GM18858 (cell line): ENCODE results near the gene EHBP1L1.
A peak's percentile ranks its signal among the peaks of the same experiment; 100 is the strongest.

Experiments
- ATAC-seq: cut with Tn5 transposase; IDR thresholded peaks from one replicate; pipeline ENCODE4 v1.9.1; 2021; ENCODE audit not compliant: unreplicated experiment

Gene EHBP1L1

DNA sequence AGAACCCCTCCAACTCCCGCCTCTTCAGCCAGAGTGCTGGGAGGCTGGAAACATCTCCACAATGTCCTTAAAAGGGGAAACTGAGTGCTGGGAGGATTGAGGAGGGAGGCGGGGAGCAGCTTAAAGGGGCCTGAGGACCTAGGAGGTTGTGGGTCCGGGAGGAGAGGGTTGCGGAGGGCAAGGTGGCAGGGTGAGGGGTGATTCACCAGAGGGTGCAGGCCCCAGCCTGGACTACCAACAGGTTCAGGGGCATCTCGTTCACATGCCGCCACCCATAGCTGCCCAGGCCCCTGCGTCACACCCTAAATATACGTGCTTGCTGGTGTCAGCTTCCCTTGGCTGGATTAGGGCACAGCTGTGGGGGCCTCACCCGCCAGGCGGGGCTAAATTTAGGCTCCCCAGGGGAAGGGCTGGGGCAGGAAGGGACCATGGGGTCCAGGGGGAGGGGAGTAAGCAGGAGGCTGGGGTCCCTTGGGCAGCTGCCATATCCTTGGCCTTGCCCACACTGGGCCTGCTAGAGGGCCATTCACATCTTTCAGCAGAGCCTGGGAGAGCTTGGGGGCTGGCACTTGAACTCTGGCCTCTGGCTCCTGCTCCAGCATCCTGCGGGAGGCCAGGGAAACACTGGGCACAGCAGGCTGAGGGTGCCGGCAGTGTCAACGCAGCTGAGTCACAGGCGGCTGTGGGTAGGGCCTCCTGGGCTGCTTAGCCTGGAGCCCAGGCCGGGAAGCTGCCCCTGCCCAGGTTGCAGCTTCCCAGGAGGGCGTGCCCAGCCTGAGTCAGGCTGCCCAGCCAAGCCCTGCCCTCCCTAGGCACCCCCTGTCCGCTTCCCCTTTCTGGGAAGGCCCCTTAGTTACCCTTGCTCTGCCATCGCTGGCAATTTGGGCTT lies 1.3 kb downstream of the EHBP1L1 start:
- no peak for ATAC-seq

DNA sequence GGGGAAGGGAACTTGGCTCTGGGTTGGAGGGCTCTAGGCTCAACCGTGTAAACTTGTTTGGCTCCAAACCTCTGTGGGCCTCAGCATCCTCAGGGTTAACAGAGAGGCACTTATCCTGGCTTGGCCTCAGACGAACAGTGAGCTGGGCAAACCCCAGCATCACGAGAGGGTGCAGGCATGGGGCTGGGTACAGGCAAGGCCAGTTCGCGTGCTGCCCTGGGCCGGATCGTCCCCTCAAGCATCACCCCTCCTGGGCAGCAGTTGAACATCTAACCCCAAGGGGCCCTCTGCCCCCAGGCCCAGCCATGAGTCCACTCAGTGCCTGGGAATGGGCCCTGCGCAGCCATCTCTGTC lies 1.9 kb downstream of the EHBP1L1 start:
- ATAC-seq = no peak

DNA sequence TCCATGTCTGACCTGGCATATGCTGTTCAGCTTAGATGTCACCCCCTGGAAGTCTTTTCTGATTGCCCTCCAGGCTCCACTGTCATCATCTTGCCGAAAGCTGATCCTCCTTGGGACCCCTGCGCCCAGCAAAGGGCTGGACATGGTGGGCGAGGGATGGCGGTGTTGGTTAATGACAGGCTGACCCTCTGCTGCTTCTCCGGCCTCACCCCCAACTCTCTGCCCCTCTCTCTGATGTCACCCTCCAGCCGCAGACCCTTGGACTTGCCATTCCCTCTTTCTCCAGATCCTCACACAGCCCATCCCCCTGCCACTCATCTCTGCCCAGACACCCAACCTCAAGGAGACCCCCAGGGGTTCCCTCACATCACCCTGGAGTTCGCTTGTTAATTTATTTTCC lies 2.3 kb downstream of the EHBP1L1 start:
- ATAC-seq = no peak

DNA sequence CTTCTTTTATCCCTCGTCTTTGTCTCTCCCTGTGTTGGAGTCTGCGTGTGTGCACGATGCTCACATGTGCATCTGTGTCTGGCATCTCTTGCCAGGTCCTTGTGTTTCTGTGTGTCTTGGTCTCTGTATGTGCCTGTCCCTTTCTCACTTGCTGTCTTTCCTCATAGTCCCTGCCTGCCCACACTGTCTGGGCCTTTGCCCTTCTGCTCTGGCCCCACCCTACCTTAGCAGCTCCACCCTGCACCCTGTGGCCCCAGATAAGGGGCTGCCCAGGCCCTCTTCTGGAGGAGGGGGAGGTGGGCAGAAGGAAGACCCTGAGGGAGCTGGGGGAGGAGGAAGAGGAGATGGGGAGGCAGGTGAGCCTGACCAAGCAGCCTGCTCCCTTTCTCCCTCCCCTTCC lies 2.8 kb downstream of the EHBP1L1 start:
- no peak for ATAC-seq

DNA sequence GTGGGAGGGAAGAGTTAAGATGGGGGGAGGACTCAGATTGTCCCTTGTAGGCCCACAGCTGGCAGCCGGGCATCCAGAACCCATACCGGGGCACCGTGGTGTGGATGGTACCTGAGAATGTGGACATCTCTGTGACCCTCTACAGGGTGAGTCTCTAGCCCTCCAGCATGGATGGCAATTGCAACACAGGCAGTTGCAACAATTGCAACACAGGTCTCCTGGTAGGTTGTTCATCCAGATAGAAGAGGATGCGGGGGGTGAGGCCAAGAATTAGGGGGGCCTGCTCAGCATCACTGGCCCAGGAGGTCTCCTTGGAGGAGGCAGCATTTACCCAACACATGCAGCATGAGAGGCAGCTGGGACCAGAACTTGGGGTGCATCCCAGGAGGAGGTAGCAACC lies 3.4 kb downstream of the EHBP1L1 start:
- ATAC-seq = no peak

DNA sequence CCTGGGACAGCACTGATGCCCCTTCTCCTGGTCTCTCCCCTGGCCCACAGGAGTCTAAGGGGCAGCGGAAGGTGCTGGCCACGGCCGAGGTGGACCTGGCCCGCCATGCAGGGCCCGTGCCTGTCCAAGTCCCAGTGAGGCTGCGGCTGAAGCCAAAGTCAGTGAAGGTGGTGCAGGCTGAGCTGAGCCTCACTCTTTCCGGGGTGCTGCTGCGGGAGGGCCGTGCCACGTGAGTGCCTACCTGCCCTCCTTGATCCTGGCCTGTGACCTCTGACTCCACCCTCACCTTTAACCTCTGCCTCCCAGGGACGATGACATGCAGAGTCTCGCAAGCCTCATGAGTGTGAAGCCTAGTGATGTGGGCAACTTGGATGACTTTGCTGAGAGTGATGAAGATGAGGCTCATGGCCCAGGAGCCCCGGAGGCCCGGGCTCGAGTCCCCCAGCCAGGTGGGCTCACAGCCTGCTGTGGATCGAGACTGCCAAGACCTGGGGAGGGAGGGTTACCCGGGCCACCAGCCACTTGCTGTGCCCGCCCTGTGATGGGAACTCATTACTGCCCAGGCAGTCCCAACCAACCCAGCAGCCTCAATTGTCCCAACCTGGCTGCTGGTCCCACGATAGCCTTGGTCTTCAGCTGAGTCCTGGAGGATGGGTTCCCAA lies 4.3 kb downstream of the EHBP1L1 start:
- no peak for ATAC-seq

DNA sequence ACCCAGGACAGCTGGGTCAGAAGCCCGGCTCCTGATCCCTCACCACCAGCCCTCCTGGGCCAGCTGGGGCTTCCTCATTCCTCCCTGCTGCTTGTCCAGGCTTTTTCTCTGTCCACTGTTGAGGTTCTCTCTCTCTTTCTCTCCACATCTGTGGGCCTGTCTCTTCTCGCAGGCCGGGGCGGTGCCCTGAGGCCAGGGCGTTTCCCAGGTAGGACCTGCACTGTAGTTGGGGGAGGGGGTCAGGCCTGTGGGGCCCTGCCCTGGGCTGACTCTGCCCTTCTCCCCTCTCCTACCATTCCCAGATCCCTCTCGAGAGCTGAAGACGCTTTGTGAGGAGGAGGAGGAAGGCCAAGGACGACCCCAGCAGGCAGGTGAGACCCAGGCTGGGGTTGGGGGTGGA lies 4.9 kb downstream of the EHBP1L1 start:
- ATAC-seq = no peak

DNA sequence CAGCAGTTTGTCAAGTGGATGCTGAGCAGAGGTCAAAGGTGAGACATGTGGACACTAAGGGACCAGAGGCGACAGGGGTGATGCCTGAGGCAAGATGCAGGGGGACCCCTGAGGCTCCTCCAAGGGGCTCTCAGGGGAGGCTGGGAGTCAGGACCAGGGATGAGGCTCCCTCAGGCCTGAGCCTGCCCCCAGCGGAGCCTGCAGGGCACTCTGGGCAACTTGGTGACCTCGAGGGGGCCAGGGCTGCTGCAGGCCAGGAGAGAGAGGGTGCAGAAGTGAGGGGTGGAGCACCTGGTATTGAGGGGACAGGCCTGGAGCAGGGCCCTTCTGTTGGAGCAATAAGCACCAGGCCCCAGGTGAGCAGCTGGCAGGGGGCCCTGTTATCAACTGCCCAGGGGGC lies 6.1 kb downstream of the EHBP1L1 start:
- ATAC-seq = no peak

DNA sequence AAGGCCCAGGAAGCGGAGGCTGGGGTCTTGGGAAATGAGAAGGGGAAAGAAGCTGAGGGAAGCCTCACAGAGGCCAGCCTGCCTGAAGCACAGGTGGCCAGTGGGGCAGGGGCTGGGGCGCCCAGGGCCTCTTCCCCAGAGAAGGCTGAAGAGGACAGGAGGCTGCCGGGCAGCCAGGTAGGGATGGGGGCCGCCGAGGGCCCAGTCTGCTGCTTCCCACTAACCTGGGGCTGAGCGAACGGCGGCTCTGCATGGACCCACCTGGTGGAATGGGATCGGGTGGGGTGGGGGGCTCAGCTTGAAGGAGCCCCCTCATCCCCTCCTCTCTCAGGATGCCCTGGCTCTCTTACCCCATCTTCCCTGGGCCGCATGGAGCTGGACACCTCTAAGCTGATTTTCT lies 7.7 kb downstream of the EHBP1L1 start:
- no peak for ATAC-seq

DNA sequence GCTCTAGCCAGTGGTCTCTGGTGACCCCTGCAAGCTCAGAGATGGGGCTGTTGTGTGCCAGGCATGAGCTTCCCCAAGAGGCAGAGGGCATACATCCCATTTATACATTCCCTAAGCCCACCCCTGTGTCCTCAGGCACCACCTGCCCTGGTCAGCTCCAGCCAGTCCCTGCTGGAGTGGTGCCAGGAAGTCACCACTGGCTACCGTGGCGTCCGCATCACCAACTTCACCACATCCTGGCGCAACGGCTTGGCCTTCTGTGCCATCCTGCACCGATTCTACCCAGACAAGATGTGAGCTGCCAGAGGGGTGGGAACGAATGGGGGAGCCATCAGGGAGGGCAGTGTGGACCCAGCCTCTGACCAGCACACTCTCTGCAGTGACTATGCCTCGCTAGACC lies 8.3 kb downstream of the EHBP1L1 start:
- ATAC-seq = no peak

DNA sequence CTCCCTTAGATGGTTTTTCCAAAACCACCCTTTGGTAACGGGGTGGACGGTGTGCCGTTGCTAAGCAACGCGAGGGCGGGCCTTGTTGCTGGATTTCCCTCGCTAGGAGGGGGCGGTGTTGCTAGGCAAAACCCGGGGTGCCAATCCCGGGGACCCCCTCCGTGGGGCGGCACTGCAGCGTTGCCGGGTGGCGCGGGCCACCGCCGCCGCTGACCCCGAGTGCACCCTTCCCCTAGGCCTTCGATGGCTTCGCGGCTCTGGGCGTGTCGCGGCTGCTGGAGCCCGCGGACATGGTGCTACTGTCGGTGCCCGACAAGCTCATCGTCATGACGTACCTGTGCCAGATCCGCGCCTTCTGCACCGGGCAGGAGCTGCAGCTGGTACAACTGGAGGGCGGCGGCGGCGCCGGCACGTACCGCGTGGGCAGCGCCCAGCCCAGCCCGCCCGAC lies 8.9 kb downstream of the EHBP1L1 start:
- ATAC-seq = no peak

DNA sequence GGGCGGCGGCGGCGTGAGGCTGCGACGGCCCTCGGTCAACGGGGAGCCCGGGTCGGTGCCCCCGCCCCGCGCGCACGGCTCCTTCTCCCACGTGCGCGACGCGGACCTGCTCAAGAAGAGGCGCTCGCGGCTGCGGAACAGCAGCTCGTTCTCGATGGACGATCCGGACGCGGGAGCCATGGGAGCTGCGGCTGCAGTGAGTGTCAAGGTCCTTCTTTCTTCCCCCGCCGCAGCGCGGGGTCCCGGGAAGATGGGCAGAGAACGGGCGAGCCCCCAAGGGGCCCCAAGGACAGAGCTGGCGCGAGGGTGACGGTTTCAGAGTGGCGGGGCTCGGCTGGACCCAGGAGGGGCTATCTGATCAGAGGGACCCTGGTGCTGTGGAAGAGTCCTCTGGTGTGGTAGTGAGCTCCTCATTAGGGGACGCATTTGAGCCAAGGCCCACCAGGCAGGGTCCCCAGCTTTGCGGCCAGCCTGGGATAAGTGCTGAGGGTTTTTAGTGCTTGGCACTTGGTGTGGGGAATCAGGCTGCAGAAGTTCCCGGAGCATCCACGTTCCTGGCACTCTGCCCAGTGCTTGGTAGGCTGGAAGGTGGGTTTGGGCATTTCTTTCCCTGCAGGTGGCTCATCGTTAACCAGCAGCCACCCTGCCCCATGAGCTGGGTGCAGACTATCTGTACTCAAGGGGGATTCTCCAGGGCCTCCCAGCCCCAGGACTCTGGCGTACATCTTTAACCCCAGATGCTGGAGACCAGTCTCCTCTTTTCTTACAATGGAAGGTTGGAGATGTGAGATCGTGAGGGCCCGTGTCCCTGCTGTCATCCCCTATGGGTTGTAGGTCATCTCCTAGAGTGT lies 9.8 kb downstream of the EHBP1L1 start:
- ATAC-seq = no peak

DNA sequence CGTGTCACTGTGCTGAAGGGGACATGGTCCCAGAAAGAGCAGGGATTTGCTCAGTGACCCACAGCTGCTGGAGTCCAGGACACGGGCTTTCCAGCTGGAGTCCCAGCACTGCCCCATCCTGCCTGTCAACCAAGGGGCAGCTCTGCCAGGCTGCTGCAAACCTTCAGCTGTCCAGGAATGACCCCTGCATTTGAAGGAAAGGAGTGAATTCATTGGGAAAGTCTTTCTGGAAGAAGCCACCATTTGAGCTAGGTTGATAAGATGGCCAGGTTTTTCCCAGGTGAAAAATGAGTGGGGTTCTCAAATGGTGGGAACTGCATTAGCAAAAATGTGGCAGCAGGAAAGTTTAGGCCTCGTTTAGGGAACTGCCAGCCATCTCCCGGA lies 10.4 kb downstream of the EHBP1L1 start:
- ATAC-seq = no peak

DNA sequence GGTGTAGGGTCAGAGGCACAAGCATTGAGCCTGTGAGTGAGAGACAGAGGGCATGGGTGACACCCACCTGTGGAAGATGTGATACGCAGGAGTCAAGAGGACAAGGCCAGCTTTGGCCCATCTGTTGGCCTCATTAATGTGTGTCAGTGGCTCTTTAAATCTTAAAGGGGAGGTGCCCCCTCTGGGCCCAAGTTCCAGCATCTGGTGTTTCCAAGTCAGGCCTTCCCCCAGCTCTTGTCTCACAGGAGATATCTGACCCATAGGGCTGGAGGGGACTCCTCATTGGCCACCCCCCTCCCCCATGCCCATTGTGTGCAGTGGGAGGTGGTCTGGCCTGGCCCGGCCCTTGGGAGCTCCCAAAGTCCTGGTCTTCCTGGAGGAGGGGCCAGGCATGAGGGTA lies 10.8 kb downstream of the EHBP1L1 start:
- ATAC-seq = no peak

DNA sequence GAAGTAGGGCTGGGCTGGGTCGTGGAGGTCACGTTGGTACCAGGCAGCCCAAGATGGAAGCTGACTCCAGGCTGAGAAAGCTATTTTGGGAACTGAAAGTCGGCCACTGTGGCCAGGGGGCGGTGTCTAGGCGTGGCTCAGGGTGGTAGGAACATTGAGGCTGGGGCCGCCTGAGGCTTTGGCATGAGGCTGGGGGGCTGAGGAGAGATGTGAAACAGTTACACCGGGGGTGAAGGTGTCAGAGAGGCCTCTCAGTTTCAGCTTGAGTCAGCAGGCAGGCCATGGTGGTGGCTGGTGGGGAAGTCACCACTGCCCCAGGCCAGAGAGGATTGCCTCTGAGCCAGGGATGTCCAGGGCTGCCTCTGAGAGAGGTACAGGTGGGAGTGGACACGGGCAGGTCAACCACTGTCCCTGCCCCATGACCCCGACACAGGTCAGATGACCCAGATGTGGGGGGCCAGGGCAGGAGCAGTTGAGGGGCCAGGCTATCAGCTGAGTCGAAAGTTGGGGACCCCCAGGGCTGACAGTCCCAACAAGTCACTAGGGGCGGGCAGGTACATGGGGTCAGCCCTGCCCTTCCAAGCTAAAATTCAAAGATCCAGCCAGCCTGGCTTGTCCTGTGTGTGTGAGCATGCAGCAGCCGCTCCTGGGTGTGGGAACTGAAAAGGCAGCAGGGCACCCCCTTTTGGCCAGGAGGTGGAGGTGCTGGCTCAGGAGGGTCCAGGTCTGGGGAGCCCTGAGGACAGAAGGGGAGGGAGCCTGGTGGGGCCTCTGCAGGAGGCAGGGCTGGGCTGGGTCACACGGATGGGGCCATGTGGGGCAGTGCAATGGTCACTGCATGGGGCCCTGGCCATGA lies 12.6 kb downstream of the EHBP1L1 start:
- peak; percentile 57 for ATAC-seq

DNA sequence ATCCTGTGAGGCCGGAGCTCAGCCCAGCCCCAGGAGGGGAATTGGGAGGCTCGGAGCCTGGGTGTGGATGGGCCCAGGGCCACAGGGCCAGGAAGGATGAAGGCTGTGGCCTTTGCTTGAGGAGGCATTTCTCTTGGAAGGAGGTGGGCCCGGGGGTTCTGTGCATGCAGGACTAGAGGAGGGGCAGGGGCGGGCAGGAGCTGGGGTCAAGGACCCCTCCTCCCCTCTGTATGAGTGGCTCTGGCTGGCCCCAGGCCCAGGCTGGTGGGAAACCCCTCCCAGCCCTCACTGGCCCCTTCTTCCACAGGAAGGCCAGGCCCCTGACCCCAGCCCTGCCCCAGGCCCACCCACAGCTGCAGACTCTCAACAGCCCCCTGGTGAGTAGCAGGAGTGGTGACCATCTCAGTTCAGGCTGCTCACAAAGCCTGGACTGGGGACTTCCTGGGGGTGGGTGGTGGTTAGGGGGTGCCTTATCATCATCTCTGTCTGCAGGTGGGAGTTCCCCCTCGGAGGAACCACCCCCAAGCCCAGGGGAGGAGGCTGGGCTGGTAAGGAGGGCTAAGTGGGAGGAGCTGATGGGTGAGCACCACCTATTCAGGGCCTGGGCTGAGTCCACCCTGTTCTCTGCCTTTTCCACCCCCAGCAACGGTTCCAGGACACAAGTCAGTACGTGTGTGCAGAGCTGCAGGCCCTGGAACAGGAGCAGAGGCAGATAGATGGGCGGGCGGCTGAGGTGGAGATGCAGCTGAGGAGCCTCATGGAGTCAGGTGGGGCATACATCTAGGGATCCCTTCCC lies 13.8 kb downstream of the EHBP1L1 start:
- no peak for ATAC-seq

DNA sequence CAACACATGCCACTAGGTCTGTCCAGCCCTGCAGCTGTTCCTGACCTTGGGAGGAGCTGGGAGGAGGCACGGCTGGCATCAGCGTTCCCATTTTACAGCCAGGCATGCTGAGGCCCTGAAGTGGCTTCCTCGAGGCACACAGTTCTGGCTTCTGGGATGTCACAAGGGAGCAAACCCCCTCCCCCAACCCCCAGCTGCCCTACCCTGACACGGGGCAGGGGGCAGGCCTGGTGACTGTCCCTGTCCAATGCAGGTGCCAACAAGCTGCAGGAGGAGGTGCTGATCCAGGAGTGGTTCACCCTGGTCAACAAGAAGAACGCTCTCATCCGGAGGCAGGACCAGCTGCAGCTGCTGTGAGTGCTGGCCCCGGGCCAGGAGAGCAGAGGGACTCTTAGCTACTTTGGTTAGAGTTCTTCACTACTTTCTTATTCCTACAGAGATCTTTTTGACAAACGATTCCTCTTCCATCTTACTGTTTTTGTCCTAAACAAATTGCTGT lies 14.4 kb downstream of the EHBP1L1 start:
- ATAC-seq = no peak

DNA sequence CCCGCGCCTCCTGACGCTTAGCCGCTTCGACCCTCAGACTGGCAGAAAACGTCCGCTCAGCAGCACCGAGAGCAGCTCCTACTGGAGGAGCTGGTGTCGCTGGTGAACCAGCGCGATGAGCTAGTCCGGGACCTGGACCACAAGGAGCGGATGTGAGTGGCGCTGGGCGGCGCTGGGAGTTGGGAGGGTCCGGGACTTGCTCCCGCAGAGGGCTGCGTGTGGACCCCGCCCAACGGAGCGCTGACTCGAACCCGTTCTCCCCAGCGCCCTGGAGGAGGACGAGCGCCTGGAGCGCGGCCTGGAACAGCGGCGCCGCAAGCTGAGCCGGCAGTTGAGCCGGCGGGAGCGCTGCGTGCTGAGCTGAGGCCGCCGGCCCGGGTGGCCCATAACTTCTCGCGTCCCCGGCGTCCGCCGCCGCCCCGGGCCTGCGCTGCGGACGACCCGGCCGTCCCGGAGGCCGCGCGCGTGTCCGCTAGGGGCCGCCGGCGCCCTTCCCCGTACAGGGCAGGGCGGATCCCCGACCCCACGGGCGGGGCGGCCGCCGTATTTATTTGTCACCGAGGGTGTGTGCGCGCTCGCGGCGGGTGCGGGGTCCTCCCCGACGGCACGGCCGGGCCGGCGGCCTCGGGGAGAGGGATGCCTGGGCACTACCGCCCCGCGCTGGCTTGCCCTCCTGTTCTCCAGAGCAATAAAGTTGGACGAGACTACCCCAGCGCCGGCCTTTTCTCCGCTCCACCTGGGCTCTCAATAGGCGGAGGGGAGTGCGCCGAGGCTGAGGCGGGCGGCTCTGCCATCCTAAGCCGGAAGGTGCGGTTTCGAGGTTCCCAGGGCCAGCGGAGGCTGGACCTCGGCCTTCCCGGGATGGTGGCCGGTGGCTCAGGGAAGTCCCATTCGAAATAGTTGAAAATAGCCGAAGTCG lies 16.3 kb downstream of the EHBP1L1 start:
- no peak for ATAC-seq
